Neural cell (in vitro differentiated cells): Measurements from ENCODE around the gene SERF1A.
"Not testable (repeated sequence)": the region's sequence is repeated elsewhere in the genome, so short reads cannot be mapped to it uniquely, and the experiment has no call there.

Experiments used
- EP300 ChIP-seq: fragments of 450-650 bp; conservative IDR thresholded peaks from 2 replicates; pipeline ENCODE4 v1.6.1; 2014; ENCODE audit warnings: antibody characterized with exemption, mild to moderate bottlenecking, moderate library complexity; ENCODE audit not compliant: poor library complexity, severe bottlenecking
- EZH2 ChIP-seq: fragments of 200-600, 300-800 bp; shearing (Covaris generic), sonication (generic); IDR thresholded peaks from 2 replicates; pipeline ENCODE4 v1.6.1; 2014; ENCODE audit warnings: antibody characterized with exemption, low read length, borderline replicate concordance, mild to moderate bottlenecking; ENCODE audit not compliant: insufficient read depth, poor library complexity, severe bottlenecking
- MXI1 ChIP-seq: fragments of 450-650 bp; conservative IDR thresholded peaks from 2 replicates; pipeline ENCODE4 v1.6.1; 2014; ENCODE audit warnings: antibody characterized with exemption, mild to moderate bottlenecking; ENCODE audit not compliant: poor library complexity, severe bottlenecking
- POLR2AphosphoS5 ChIP-seq: IDR thresholded peaks from 2 replicates; pipeline ENCODE4 v1.6.1; 2012
- RAD21 ChIP-seq: fragments of 450-650 bp; conservative IDR thresholded peaks from 2 replicates; pipeline ENCODE4 v1.6.1; 2014; ENCODE audit warnings: antibody characterized with exemption, mild to moderate bottlenecking, moderate library complexity
- SMC3 ChIP-seq: fragments of 450-650 bp; conservative IDR thresholded peaks from 2 replicates; pipeline ENCODE4 v1.6.1; 2014; ENCODE audit warnings: antibody characterized with exemption, mild to moderate bottlenecking, moderate library complexity; ENCODE audit not compliant: poor library complexity
- TF ChIP-seq, protein P1 (sequence below): fragments of 450-650 bp; IDR thresholded peaks from 2 replicates; pipeline ENCODE4 v1.5.1; 2014; ENCODE audit warnings: antibody characterized with exemption, mild to moderate bottlenecking, moderate library complexity; ENCODE audit not compliant: poor library complexity, severe bottlenecking
- TF ChIP-seq, protein P2 (sequence below): IDR thresholded peaks from 2 replicates; pipeline ENCODE4 v1.6.1; 2012; ENCODE audit warnings: borderline replicate concordance

DNA sequence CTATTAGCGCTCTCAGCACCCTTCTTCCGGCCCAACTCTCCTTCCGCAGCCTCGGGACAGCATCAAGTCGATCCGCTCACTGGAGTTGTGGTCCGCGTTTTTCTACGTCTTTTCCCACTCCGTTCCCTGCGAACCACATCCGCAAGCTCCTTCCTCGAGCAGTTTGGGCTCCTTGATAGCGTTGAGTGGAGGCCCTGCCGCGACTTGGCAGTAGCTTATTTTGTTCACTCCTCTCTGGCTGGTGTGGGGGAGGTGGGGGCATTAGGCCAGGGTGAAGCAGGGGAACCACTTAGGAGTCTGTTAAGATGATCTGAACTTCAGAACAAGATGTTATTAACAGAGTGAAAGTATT lies 24.7 kb downstream of the SERF1A start:
- not testable (repeated sequence) for TF ChIP-seq EP300, EZH2, MXI1, SMC3, RAD21, POLR2AphosphoS5
- TF ChIP-seq, protein P1, sequence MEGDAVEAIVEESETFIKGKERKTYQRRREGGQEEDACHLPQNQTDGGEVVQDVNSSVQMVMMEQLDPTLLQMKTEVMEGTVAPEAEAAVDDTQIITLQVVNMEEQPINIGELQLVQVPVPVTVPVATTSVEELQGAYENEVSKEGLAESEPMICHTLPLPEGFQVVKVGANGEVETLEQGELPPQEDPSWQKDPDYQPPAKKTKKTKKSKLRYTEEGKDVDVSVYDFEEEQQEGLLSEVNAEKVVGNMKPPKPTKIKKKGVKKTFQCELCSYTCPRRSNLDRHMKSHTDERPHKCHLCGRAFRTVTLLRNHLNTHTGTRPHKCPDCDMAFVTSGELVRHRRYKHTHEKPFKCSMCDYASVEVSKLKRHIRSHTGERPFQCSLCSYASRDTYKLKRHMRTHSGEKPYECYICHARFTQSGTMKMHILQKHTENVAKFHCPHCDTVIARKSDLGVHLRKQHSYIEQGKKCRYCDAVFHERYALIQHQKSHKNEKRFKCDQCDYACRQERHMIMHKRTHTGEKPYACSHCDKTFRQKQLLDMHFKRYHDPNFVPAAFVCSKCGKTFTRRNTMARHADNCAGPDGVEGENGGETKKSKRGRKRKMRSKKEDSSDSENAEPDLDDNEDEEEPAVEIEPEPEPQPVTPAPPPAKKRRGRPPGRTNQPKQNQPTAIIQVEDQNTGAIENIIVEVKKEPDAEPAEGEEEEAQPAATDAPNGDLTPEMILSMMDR = not testable (repeated sequence)
- TF ChIP-seq, protein P2, sequence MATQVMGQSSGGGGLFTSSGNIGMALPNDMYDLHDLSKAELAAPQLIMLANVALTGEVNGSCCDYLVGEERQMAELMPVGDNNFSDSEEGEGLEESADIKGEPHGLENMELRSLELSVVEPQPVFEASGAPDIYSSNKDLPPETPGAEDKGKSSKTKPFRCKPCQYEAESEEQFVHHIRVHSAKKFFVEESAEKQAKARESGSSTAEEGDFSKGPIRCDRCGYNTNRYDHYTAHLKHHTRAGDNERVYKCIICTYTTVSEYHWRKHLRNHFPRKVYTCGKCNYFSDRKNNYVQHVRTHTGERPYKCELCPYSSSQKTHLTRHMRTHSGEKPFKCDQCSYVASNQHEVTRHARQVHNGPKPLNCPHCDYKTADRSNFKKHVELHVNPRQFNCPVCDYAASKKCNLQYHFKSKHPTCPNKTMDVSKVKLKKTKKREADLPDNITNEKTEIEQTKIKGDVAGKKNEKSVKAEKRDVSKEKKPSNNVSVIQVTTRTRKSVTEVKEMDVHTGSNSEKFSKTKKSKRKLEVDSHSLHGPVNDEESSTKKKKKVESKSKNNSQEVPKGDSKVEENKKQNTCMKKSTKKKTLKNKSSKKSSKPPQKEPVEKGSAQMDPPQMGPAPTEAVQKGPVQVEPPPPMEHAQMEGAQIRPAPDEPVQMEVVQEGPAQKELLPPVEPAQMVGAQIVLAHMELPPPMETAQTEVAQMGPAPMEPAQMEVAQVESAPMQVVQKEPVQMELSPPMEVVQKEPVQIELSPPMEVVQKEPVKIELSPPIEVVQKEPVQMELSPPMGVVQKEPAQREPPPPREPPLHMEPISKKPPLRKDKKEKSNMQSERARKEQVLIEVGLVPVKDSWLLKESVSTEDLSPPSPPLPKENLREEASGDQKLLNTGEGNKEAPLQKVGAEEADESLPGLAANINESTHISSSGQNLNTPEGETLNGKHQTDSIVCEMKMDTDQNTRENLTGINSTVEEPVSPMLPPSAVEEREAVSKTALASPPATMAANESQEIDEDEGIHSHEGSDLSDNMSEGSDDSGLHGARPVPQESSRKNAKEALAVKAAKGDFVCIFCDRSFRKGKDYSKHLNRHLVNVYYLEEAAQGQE = not testable (repeated sequence)
